Right renal pelvis (tissue), 4 donors: ENCODE measurements around the gene OCIAD1. TPM values are rescaled to one million over a fixed set of nuclear protein-coding genes. Genes with fewer than 3 reads are reported as not detected.
A peak's percentile ranks its signal among the peaks of the same experiment; 100 is the strongest.
"Not testable (repeated sequence)": the region's sequence is repeated elsewhere in the genome, so short reads cannot be mapped to it uniquely, and the experiment has no call there.

Experiments used
- DNase-seq, 4 donors: peaks; one replicate each; pipeline ENCODE4 v3.0.0-alpha.2; 2013; ENCODE audit warnings: low read depth in 4 of 4, low spot score in 3 of 4, missing footprints in 1 of 4
- polyA plus RNA-seq, 4 donors: library from polyadenylated mRNA; unstranded; fragments of 120-200 nt; gene quantifications; one replicate each; pipeline ENCODE4 v1.2.1, GENCODE V29; 2013; ENCODE audit not compliant: insufficient read length in 4 of 4

The OCIAD1 gene
- polyA plus RNA-seq, 4 donors, result 240 to 318 (median 287) TPM

GRCh38 chr4:48879561-48880442, 48.9 kb downstream of the OCIAD1 start:
- DNase-seq, result no peak

DNA sequence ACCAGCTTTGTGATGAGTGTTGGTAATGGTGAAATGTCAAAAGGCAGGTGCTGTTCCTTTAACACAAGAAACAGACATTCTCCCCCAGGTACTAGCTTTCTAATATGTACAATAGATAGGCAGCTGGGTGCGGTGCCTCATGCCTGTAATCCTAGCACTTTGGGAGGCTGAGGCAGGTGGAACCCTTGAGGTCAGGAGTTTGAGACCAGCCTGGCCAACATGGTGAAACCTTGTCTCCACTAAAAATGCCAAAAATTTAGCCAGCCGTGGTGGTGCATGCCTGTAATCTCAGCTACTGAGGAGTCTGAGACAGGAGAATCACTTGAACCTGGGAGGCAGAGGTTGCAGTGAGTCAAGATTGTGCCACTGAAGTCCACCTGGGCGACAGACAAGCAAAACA, 50.8 kb downstream of the OCIAD1 start:
- not testable (repeated sequence) for DNase-seq

GRCh38 chr4:48889750-48890149, 58.9 kb downstream of the OCIAD1 start:
- DNase-seq, result not testable (repeated sequence)

DNA sequence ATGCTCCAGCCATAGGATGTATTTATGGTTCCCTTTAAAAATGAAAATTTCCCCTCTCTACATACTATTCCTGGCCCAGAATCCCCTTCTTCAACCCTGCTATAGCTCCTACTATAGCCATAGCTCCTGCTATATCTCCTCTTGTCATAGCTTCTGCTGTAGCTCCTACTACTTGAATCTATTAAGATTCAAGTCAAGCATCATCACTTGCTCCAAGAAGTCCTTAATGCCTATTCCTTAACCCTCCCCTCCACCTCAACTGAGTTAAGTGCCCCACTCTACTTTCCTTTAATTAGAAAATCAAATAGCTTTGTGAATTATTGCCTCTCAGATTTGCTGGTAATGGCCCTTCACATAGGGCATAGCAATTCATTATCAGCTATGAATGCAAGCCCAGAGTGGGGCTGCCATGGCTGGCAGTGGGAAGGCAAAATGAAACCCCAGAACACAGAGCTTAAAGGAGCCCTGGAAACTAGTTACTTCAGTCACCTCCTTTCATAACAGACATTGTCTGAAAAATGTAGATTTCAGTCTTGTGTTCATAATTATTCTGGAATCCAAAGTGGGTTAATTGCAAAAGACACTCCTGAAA, 60.2 kb downstream of the OCIAD1 start:
- DNase-seq, result no peak

- no peak for DNase-seq
Observed at GRCh38 chr4:48896845-48897244, 66.0 kb downstream of the OCIAD1 start.

DNA sequence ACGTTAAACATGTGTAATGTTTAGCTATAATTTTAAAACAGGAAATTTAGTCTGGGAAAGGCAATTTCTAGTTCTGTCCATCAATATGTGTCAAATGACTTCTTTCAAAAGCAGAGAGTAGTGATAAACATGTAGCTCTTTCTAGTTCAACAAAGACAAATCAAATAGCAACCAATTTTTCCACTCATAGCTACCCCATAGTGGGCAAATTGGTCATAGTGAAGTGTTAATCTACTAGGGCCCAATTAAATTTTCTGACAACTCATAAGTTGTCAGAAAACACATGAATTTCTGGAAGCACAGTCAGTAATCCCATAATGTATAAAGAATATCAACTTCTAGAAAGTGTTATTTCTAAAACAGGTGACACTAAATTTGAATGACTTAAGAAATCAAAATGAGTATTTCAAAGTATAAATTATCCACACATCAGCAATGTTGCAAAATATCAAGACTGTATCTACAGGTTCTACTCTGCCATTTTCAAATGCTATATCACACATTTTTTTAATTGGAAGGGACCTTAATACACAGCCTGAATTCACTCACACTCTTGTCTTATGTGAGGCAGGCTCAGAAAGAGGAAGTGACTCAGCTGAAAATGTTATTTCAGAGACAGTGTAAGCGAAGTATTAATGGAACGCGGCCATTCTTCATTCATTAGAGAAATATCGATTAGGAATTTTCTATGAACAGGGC, 68.0 kb downstream of the OCIAD1 start:
- DNase-seq, result no peak

- DNase-seq, result no peak
Observed at GRCh38 chr4:48899432-48899749, 68.5 kb downstream of the OCIAD1 start.

DNA sequence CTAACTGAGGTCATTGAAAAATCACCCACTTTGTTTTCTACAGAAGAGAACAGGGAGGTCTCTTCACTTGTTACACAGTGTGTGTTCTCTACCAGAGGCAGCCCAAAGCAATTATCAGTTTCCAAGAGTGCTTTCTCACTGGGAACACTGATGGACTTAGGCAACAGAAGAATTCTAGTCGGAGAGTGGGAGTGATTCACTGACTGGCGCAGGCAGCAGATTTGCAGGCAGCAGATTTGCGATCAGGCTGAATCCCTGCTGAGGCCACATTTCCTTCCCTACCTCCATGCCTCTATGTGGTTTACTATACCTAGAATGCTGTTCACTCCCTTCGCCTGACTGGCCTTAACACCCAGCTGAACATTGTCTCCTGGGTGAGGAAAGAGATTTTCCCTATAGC, 69.1 kb downstream of the OCIAD1 start:
- DNase-seq, result no peak

DNA sequence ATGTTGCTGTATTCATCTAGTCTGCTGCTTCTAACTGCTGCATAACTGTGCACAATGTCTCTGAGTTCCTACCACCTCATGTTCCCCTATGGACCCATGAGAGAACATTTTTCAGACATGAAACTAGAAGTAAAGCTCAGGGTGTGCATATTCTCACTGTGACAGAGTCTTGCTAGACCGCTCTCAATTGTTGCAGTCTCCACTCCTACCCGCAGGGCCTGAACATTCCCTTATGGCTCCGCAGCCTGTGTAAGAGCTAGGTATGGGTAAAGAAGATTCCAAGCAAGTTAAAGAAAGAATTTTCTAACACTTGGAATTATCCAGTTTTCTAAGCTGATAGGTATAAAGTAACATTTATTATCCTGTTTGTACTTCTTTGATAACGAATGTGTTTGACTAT, 70.3 kb downstream of the OCIAD1 start:
- no peak for DNase-seq

- no peak for DNase-seq
Observed at GRCh38 chr4:48902266-48902665, 71.4 kb downstream of the OCIAD1 start.

DNA sequence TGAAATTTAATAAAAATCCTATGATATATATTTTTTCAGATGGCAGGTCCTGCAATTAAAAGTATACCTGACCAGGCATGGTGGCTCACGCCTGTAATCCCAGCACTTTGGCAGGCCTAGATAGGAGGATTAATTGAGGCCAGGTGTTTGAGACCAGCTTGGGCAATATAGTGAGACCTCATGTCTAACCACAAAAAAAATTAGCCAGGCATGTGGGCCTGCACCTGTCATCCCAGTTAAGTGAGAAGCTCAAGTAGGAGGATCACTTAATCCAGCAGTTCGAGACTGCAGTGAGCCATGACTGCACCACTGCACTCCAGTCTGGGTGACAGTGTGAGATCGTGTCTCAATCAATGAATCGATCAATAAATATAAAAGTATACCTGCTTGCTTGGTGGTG, 73.2 kb downstream of the OCIAD1 start:
- DNase-seq, result no peak

DNA sequence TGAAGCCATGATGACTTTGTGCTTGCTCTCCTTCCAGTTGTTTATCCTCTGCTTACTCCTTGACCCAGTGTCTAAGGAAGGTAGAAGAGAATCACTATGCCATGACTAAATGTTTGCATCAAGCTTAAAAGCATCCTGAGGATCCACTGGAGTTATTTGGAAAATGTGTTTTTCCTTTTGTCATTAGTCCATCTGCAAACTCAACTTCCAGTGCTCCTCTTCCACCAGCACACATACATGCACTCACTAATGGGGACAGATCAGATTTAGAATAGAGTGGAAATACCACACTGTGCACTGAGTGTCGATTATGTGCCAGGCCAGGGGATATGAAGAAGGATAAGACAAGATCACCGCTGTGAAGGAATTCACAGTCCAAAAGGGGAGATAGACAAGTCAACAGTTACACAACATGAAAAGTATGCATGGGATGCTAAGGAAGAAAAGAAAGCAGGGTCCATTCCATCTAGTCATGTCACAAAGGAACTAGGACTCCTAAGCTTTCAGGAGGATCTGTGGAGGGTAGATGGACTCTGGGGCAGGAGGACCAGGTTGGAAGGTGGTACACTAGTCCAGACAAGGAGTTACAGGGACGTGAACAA, 73.8 kb downstream of the OCIAD1 start:
- DNase-seq, result no peak

GRCh38 chr4:48905363-48906015, 74.6 kb downstream of the OCIAD1 start:
- DNase-seq, result peak in 1 of 4 donors; percentile 0

DNA sequence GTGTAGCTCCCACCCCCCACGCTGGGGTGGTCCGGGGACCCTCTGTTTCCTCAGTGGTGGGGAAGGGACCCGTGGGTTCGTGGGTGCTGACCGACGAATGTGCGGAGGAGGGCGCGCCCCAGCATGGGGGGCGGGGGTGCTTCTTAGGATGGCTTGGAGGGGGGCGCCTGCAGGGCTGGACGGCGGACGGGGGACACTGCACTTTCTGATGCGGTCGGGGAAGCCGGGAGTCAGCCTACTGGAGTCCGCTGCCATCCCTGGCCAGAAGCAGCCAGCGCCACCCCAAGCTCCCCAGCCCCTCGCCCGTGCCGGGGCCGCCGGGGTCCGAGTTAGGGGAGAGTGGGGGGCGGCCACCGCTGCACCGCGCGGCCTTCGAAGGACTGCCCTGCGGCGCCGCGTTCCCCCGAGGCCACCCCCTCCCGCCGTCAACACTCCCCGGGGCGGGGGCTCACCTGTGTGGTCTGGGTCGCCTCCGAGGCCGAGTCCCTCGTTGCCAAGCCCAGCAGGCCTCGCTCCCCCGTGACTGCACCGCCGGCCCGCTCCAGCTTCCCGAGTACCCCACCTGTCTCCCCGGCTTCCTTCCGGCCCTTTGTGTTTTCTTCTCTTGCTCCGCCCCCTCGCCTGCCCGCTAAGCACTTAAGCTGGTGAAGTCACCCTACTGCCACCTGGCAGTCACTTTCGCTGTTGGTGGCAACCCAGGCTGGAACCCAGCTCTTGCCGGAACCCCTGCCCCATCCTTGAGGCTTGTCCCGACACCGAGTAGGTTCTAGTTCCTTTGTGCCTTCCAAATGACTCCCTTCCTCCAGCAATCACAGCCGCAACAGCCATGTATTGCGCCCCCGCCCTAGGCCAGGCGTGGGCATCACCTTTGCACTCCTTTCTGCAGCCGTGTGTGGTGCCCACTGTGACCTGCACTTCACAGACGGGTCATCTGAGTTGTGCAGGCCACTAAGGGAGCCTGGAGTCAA, 75.6 kb downstream of the OCIAD1 start, which contains the start of gene OCIAD2:
OCIAD2 (minus strand) TSS at position 569 of the 968 bp plus-strand sequence. CDS start 2,225 bp downstream, outside the sequence.
- peak; percentile 43 to 67 (median 59) for DNase-seq

DNA sequence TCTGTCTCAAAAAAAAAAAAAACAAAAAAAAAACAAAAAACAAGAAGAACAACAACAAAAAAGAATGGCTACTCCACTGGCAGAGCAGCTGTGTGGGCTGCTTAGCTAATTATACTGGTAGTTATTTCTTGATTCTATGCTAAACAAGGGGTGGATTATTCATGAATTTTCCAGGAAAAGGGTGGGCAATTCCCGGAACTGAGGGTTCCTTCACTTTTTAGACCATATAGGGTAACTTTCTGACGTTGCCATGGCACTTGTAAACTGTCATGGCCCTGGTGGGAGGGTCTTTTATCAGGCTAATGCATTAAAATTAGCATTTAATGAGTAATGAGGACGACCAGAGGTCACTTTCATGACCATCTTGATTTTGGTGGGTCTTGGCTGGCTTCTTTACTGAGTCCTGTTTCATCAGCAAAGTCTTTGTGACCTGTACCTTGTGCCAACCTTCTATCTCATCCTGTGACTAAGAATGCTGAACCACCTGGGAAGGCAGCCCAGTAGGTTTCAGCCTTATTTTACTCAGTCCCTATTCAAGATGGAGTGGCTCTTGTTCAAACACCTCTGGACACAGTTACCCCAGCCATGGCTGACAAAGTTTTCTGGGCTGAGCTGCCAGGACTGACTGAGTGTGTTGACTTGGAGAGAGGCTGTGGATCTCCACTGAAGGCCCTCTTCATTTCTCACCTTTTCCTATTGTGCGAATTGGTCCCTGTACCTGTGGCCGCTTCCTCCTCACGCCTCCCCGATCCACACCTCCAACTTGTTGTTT, 77.0 kb downstream of the OCIAD1 start:
- no peak for DNase-seq

GRCh38 chr4:48908687-48909086, 77.8 kb downstream of the OCIAD1 start:
- DNase-seq, result no peak

DNA sequence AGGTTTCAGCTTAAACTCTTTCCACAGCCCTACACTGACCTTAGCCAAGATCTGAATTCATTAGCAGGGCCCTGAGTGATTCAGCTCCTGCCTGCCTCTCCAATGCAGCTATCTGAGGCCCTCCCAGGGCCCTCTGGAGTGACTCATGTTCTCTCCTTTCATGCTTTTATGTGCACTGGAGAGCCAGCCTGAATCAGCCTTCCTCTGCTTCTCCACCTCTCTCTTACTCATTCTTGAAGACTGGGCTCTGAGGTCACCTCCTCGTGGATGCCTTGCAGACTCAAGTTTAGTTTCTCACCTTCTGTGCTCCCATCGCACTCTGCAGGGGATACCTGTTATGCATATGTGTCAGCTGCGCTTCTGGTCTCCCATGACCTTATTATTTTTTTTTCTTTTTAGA, 78.8 kb downstream of the OCIAD1 start:
- DNase-seq, result no peak

GRCh38 chr4:48910511-48910910, 79.6 kb downstream of the OCIAD1 start:
- no peak for DNase-seq
